Choroid plexus epithelial cell (primary cell): Measurements from ENCODE around the gene TDRD12.

ENCODE experiments used
- DNase-seq: peaks from one replicate; pipeline ENCODE4 v3.0.0-alpha.2; 2010; ENCODE audit warnings: low read depth
- H3K4me3 ChIP-seq: 2 replicates; pipeline ENCODE4 v1.5.1; 2011; ENCODE audit warnings: low read depth, mild to moderate bottlenecking, control low read depth, low read length, moderate library complexity
- TF ChIP-seq, protein P1 (sequence below): conservative IDR thresholded peaks from 2 replicates; pipeline ENCODE4 v1.5.1; 2011; ENCODE audit warnings: low read depth, mild to moderate bottlenecking, control low read depth, inconsistent platforms, low read length, moderate library complexity

TDRD12 gene

GRCh38 chr19:32813862-32814425, 94.4 kb downstream of the TDRD12 start:
- DNase-seq: no peak
- TF ChIP-seq, protein P1, sequence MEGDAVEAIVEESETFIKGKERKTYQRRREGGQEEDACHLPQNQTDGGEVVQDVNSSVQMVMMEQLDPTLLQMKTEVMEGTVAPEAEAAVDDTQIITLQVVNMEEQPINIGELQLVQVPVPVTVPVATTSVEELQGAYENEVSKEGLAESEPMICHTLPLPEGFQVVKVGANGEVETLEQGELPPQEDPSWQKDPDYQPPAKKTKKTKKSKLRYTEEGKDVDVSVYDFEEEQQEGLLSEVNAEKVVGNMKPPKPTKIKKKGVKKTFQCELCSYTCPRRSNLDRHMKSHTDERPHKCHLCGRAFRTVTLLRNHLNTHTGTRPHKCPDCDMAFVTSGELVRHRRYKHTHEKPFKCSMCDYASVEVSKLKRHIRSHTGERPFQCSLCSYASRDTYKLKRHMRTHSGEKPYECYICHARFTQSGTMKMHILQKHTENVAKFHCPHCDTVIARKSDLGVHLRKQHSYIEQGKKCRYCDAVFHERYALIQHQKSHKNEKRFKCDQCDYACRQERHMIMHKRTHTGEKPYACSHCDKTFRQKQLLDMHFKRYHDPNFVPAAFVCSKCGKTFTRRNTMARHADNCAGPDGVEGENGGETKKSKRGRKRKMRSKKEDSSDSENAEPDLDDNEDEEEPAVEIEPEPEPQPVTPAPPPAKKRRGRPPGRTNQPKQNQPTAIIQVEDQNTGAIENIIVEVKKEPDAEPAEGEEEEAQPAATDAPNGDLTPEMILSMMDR: no peak
- H3K4me3 ChIP-seq: no peak overlapping the region

GRCh38 chr19:32814624-32815023, 95.1 kb downstream of the TDRD12 start:
- DNase-seq: no peak
- no peak overlapping the region for H3K4me3 ChIP-seq
- TF ChIP-seq, protein P1: no peak

GRCh38 chr19:32816555-32817099, 97.1 kb downstream of the TDRD12 start:
- H3K4me3 ChIP-seq: no peak overlapping the region
- TF ChIP-seq, protein P1: no peak
- no peak for DNase-seq

GRCh38 chr19:32817569-32818476, 98.3 kb downstream of the TDRD12 start:
- no peak for DNase-seq
- TF ChIP-seq, protein P1: no peak
- H3K4me3 ChIP-seq: no peak overlapping the region

GRCh38 chr19:32818536-32818935, 99.0 kb downstream of the TDRD12 start:
- TF ChIP-seq, protein P1: no peak
- no peak for DNase-seq
- H3K4me3 ChIP-seq: no peak overlapping the region

DNA sequence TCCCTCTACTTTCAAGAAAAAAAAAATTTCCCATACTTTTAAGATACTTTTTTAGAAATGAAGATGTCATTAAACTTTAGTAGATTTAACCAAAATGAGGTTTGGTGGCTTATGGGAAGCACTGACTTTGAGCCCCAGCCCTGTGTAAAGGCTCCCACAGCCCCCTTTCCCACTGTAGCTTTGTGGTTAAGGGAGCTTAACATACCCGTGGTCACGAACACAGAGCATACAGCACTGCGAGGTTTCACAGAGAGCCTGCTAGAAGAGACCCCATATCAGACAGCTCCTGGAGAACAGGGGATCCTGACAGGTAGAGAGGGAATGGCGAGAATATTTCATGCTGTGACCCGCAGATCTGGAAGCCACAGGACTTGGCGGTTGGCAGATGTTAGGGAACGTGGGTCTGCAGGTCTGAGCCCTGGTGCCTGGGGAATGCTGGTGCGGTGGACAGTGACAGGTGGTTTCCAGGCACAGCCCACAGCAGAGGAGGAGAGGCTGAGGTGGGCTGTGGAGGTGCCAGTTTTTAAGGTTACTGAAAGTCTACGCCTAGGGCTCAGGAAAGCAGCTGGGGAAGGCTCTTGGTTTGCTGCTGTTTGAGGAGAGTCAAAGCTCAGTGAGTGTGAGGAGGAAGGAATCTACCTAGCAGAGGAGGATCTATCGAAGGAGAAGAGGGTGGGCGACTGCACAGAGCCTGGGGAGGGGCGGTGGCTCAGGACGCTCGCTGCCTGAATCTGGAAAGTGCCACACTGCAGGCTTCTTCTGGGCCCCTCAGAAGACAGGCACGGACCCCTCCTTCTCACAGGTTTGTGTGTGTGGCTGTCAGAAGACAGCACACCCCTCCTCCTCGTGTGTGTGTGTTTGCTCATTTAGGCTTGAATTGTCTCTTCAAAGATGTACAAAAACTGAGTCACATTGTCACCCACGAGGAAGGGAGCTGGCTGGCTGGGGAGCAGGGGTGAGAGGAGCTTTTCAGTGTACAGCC, 100.1 kb downstream of the TDRD12 start:
- TF ChIP-seq, protein P1: no peak
- no peak for DNase-seq
- no peak overlapping the region for H3K4me3 ChIP-seq
